GM18498 (cell line): ENCODE measurements around the gene TBX2.

Experiments used
- ATAC-seq: cut with Tn5 transposase; IDR thresholded peaks from one replicate; pipeline ENCODE4 v1.9.1; 2021; ENCODE audit warnings: mild to moderate bottlenecking, moderate library complexity; ENCODE audit not compliant: unreplicated experiment

Gene TBX2

GRCh38 chr17:61386251-61386650 lies 13.4 kb upstream of the TBX2 start:
- no peak for ATAC-seq

GRCh38 chr17:61387011-61387410 lies 12.6 kb upstream of the TBX2 start:
- no peak for ATAC-seq

GRCh38 chr17:61387511-61388305 lies 11.9 kb upstream of the TBX2 start:
- ATAC-seq, result no peak

- ATAC-seq, result no peak
These were observed 10.9 kb upstream of the TBX2 start for GRCh38 chr17:61388561-61389356.

GRCh38 chr17:61389670-61390478 lies 9.8 kb upstream of the TBX2 start:
- ATAC-seq, result no peak

GRCh38 chr17:61390479-61390791 lies 9.2 kb upstream of the TBX2 start:
- no peak for ATAC-seq

GRCh38 chr17:61391595-61392291 lies 7.9 kb upstream of the TBX2 start:
- no peak for ATAC-seq

- no peak for ATAC-seq
These were observed 7.0 kb upstream of the TBX2 start for GRCh38 chr17:61392679-61393078.

- ATAC-seq, result no peak
These were observed 6.1 kb upstream of the TBX2 start for GRCh38 chr17:61393550-61393903.

- no peak for ATAC-seq
These were observed 5.6 kb upstream of the TBX2 start for GRCh38 chr17:61393904-61394629.

- ATAC-seq, result no peak
These were observed 4.8 kb upstream of the TBX2 start for GRCh38 chr17:61394630-61395408.

GRCh38 chr17:61395409-61395982 lies 4.1 kb upstream of the TBX2 start:
- ATAC-seq, result no peak

GRCh38 chr17:61395983-61396585 lies 3.6 kb upstream of the TBX2 start:
- ATAC-seq, result no peak

GRCh38 chr17:61396586-61397085 lies 3.0 kb upstream of the TBX2 start:
- no peak for ATAC-seq

- no peak for ATAC-seq
These were observed 2.4 kb upstream of the TBX2 start for GRCh38 chr17:61397086-61397842.

- ATAC-seq, result no peak
These were observed 917 bp upstream of the TBX2 start for GRCh38 chr17:61398721-61399130.

GRCh38 chr17:61400066-61400716 lies 548 bp downstream of the TBX2 start:
- ATAC-seq, result no peak
